ENCODE data around the gene FLNB.

The FLNB gene

DNA sequence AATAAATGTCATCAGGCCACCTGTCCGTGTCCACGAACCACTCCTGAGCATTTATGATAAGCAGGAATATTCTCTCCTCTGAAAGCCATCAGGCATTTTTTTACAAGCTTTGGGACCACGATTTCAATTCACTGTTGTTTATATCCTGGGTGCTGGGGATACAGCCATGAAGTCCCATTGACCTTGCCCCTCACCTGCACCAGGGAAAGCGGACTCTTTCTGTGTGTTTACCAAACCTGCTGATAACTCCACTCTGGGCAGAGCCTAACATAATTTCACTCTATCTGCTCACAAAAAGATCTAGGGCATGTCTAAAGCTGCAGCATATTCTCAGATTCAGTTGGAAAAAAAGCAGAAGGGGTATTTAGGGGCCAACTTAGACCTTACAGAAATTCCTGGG is 197.8 kb downstream of the FLNB start:
- no peak for DNase-seq (ENCODE audit: low read depth in 2 of 2)

DNA sequence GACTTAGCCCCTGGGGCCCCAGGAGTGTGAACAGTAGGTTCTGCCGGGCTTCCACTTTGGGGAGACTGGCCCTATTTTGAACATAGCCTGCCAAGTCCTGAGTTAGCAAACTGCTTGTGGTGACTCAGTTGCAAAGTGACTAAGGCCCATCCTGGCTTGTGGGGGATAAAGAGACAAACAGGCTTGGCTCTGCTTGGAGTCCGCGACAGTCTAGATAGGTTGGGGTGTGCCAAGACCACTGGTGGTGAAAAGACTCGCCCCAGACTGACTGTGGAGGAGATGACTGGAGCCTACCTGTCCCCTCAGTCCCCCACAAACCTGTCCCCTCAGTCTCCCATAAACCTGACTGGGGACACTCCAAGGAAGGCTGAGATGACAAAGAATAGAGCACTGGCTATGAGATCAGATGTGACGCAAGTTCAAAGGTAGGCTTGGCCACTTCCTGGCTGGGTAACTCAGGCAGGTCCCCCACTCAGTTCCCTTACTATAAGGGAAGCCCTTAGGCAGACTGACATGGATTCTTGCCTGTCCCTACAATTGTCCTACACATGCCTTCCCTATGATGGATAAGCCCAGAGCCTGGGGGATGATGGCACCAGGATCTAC is 198.3 kb downstream of the FLNB start:
- no peak for DNase-seq (ENCODE audit: low read depth in 2 of 2)

DNA sequence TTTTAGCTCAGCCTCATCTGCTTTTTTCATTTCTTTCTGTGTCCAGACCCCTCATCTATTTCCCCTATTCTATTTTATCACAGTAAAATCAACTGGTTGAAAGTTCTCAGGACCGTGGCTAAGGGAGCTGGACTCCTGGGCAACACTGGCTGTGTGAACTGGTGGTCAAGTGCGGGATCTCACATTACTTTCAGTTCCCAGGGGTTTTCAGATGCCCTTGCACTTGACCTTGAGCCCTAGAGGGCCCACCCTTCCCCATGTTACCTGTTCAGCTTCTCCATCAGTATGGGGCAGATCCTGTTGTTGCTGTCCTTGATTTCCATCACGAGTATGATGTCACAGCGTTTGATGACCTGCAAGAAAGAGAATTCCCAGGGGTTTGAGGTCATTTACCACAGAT is 199.7 kb downstream of the FLNB start:
- DNase-seq (ENCODE audit: low read depth in 2 of 2): no peak

DNA sequence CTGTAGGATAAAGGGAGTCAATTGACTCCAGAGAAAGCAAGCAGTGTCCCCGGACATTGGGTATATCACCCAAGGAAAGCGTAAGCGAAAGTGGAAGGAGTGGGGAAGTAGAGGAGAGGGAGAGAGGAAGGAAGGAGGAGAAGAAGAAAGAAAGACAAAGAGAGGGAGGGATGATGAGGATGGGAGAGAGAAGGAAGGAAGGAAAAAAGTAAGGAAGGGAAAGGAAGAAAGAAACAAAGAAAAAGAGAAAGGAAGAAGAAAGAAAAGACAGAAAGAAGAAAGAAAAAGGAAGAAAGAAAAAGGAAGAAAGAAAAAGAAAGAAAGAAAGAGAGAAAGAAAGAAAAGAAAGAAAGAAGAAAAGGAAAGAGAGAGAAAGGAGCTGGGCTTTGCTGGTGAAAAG is 201.7 kb downstream of the FLNB start:
- DNase-seq (ENCODE audit: low read depth in 2 of 2): no peak

DNA sequence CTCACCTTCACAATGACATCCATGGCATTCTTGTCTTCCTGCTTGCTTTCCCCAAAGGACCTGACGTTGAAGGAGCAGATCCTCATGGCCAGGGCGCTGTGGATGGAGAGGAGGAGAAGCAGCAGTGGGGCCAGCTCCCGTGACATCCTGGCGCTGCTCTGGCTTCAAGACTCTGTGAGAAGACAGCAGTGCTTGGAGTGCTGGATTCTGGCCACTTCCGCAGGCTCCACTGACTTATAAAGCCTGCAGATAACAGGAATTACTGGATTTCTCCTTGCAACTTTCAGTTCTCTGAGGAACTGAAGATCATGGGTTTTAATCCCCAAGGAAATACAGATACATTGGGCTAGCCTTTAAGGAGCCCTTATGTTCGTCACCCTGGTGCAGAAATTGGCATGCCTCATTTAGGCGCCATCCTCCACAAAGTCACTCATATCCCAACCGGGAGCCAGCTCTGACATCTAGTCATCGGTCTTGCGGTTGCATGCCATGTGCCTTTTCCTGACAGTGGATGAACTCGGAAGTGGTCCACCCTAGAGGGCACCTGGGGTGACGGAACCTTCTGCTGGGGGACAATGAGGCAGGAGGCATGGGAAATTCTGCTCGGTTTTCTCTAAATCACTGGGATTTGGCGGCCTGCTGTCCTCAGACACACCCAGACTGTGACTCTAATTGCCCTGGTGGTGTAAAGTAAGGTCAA is 202.7 kb downstream of the FLNB start, which contains the start of gene DNASE1L3:
DNASE1L3 (minus strand) TSS at position 212 of the 700 bp plus-strand sequence; CDS start at position 146, 66 bp downstream.
- DNase-seq (ENCODE audit: low read depth in 2 of 2): no peak

DNA sequence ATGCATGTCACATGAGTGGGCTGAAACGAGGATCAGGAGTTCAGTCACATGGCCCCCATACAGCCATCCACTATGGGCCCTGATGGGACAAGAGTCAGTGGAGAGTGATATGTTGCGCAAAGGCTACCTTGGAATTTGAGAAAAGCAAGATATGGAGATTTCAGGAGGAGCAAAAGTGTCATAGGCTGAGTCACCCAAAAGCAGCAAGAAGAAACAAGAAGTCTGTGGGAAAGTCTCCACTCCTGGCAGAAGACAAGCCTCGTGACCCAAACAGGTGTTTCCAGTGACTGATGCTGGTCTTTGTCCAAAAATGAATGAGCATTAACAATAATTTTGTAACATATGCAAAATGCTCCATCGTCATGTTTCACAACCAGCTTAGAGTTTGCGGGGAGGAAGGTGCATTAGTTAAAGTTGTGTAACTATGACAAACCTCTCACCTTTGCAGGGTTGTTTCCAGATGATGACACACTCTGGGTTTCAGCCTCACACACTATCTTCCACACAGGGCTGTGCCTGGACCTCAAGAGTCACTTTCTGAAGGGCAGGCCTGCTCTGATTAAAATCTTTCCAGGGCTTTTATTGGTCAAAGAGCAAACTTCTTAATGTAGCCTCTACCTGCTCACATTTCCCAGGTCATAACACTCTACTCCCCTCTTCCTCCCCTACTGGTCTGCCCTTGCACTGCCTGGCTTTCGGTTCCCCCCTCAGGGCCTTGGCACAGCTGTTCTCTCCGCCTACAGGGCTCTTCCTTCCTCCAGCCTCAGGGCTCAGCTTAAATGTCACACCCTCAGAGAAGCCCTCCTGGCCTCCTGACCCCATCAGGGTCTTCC is 206.5 kb downstream of the FLNB start:
- DNase-seq (ENCODE audit: low read depth in 2 of 2): no peak

DNA sequence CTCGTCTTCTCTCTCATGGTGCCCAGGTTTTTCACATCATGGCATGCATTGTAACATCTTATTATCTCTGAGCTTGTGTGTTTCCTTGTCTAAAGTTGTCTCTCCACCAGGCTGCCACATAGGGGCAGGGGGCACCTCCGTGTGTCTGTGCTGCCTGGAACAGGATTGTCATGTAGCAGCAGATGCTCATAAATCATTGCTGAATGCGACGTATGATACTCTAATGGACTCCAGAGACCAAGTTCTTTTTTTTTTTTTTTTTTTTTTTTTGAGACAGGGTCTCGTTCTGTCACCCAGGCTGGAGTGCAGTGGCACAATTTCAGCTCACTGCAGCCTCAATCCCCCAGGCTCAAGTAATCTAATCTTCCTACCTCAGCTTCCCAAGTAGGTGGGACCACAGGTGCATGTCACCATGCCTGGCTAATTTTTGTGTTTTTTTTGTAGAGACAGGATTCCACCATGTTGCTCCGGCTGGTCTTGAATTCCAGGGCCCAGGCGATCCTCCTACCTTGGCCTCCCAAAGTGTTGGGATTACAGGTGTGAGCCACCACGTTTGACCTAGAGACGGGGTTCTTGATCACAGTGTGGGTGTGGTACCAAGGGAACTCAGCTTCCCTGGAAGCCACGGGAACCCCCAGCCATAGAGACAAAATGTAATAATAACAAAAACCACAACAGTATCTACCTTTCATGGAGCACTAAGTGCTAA is 207.2 kb downstream of the FLNB start:
- DNase-seq (ENCODE audit: low read depth in 2 of 2): no peak

DNA sequence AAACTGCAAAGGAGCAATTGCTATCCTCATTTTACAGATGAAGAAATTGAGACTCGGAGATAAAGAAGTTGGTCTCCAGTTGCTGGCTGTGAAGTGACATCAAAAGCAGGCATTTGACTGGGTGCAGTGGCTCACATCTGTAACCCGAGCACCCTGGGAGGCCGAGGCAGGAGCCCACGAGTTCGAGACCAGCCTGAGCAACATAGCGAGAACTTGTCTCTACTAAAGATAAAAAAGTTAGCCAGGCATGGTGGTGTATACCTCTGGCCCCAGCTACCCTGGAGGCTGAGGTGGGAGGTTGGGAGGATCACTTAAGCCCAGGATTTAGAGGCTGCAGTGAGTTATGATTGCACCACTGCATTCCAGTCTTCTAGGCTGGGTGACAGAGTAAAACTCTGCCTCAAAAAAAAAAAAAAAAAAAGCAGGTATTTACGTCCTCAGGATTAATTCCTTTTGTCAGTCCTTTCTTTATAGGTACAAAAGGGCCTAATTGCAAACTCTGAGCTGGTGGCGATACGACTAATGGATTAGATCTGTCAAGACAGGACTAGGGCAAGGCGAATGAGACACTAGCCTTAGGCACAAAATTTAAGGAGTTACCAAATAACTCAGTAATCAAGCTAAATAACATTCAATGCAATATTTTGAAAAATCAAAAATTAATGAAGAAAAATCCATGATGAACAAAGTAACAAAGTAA is 208.4 kb downstream of the FLNB start:
- no peak for DNase-seq (ENCODE audit: low read depth in 2 of 2)

DNA sequence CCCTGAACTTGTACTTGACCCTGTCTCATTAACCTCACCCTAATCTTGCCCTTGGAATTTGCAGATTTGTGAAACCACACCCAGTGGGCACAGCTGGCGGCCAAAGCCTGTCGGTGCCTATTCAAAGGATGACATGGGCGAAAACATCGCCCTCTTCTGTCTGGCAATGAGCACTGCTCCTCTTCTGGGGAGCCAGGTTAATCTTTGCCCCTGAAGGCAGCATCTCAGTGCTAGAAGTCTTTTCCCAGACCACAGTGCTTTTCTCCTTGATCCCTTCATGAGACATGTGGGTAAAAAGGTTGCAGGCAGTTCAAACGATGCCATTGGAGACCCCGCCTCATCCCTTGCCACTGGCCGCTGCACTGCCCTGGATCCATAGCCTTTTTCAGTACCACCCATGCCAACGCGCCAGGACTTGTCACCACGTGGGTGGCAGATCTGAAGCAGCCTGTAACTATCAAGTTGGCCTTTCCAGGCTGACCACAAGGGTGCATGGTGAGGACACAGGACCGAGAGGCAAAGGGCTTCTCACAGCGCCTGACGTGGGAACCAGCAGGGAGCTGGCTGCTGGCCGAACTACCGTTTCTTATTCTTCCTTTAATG is 209.1 kb downstream of the FLNB start:
- DNase-seq (ENCODE audit: low read depth in 2 of 2): no peak

DNA sequence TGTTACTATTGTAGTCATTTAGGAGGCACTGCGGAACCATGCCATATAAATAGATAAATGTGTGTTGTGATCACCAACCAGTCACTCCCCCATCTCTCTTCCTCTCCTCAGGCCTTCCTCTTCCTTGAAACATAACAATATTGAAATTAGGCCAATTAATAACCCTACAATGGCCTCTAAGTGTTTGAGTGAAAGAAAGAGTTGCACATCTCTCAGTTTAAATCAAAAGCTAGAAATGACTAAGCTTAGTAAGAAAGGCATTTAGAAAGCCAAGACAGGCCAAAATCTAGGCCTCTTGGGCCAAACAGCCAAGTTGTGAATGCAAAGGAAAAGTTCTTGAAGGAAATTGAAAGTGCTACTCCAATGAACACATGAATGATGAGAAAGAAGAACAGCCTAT is 210.7 kb downstream of the FLNB start:
- no peak for DNase-seq (ENCODE audit: low read depth in 2 of 2)

Data from fibroblast of skin of left quadriceps (primary cell).